HepG2 (cell line): ENCODE data around the gene EPC2. TPM values are rescaled to one million over a fixed set of nuclear protein-coding genes. Genes with fewer than 3 reads are reported as not detected.

Experiments
- CREB1 ChIP-seq, 2 experiments: fragments of 450-650 bp in 1 of 2; IDR thresholded peaks; 2 replicates each; pipeline ENCODE4 v1.6.1; 2016 to 2017; ENCODE audit warnings: control low read depth in 1 of 2, mild to moderate bottlenecking in 1 of 2, missing compliant biosample characterization in 1 of 2, missing genetic modification characterization in 1 of 2
- FOXM1 ChIP-seq: sonication (generic); formaldehyde crosslinking; IDR thresholded peaks from 2 replicates; pipeline ENCODE4 v1.5.0; 2020; ENCODE audit warnings: missing genetic modification reagents
- RBM22 ChIP-seq: fragments of 200-400 bp; formaldehyde crosslinking; optimal IDR thresholded peaks from 2 replicates; pipeline ENCODE3; 2017; ENCODE audit warnings: mild to moderate bottlenecking, low read length, moderate library complexity
- REPIN1 ChIP-seq: sonication (generic); formaldehyde crosslinking; IDR thresholded peaks from 2 replicates; pipeline ENCODE4 v1.8.0; 2022; ENCODE audit warnings: missing genetic modification reagents, low read depth, mild to moderate bottlenecking, borderline replicate concordance
- SIX4 ChIP-seq: sonication (generic); formaldehyde crosslinking; IDR thresholded peaks from 2 replicates; pipeline ENCODE4 v1.4.0; 2020; ENCODE audit warnings: missing genetic modification reagents
- SP4 ChIP-seq: sonication (generic); formaldehyde crosslinking; IDR thresholded peaks from 2 replicates; pipeline ENCODE4 v1.8.1; 2023; ENCODE audit warnings: mild to moderate bottlenecking, missing genetic modification reagents
- THYN1 ChIP-seq: sonication (generic); formaldehyde crosslinking; IDR thresholded peaks from 2 replicates; pipeline ENCODE4 v1.8.1; 2023; ENCODE audit warnings: low read depth, mild to moderate bottlenecking, moderate library complexity, missing genetic modification reagents, borderline replicate concordance
- ZNF550 ChIP-seq: sonication (generic); formaldehyde crosslinking; IDR thresholded peaks from 2 replicates; pipeline ENCODE4 v1.4.0; 2020; ENCODE audit warnings: mild to moderate bottlenecking, missing genetic modification reagents, borderline replicate concordance
- polyA plus RNA-seq, 8 experiments: library from polyadenylated mRNA; depleted of rRNA in 3 of 8; stranded (reverse) in 7 of 8; unstranded in 1 of 8; fragments of >200 nt; fragmentation: Illumina TruSeq in 4 of 8; extraction: Trizol in 4 of 8; gene quantifications; 2 replicates each; pipeline versions ENCODE4 v1.2.1 to v1.2.3, GENCODE V29; 2011 to 2016; ENCODE audit warnings: low read depth in 4 of 8, missing spikeins in 1 of 8, mixed read lengths in 1 of 8; ENCODE audit not compliant: insufficient read depth in 1 of 8
- total RNA-seq, 5 experiments: library from RNA; depleted of rRNA; stranded (reverse); fragments of >200 nt; fragmentation: Illumina TruSeq; extraction: Trizol; gene quantifications; 2 replicates each; pipeline ENCODE4 v1.2.3, GENCODE V29; 2016; ENCODE audit warnings: low read depth in 1 of 5
- TF ChIP-seq, protein P1 (sequence below): fragments of 450-650 bp; IDR thresholded peaks from 2 replicates; pipeline ENCODE4 v1.6.1; 2017; ENCODE audit warnings: mild to moderate bottlenecking
- TF ChIP-seq, protein P2 (sequence below): IDR thresholded peaks from 2 replicates; pipeline ENCODE4 v1.6.1; 2012; ENCODE audit warnings: low read length, improper control_type of control experiment
- TF ChIP-seq, protein P3 (sequence below), 2 experiments: sonication (generic) in 1 of 2; formaldehyde crosslinking in 1 of 2; IDR thresholded peaks; 2 replicates each; pipeline versions ENCODE4 v1.4.0 to v1.6.1; 2018 to 2020; ENCODE audit warnings: missing genetic modification reagents in 2 of 2, borderline replicate concordance in 1 of 2, low read depth in 1 of 2, mild to moderate bottlenecking in 1 of 2, missing biosample characterization in 1 of 2
- TF ChIP-seq, protein P4 (sequence below): IDR thresholded peaks from 2 replicates; pipeline ENCODE4 v1.6.1; 2016; ENCODE audit warnings: low read depth, missing genetic modification reagents, missing compliant biosample characterization

Gene EPC2
- total and polyA plus RNA-seq, 2 of the 13 experiments (the other 11 are each of a cell fraction or from before 2014, with no cell fraction given), result 20.5 to 22.0 TPM

DNA sequence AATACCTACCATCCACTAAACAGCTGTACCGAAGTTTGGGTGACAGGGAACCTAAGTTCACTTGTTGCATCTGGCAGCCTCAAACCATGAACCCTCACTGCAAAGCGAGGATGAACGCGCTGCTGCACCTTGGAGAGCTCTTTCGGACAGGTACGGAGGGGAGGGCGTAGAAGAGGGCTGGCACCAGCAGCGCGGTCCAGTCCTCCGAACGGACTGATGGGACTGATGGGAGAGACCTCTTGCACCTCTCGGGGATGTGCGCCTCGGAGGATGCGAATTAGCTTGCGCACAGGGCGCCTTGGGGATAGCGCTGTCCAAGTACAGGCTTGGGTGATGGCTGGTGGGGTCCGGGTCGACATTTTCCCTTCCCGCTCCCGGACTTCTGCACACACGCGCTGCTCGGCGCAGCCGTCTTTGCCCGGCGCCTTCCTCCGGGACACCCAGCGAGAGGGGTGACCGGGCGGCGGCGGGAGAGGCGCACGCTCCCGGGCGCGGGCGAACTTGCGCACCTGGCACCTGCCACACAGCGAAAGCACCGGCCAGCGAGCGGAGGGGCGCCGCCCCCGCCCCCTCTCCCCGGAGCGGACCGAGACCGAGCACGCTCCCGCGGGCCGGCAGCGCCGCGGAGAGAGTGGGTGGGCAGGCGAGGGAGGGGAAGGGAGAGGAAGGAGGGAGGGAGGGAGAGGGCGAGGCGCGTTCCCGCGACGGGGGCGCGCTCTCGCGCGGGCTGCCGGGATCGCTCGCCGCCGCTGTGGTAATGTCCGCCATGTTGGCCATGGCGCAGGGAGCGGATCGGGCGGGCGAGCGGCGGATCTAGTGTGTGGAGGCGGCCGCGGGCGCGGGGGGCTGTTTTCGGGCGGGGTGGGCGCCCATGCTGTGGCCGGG lies at the start of gene EPC2 (continued):
- TF ChIP-seq RBM22 (no peak), ZNF550 (CRISPR knock-in tag) (peak; percentile 35; the same call in 1 of the 2 replicates), CREB1 (IDR thresholded peaks at IDR 0.05) (no peak), CREB1 (CRISPR knock-in tag; IDR thresholded peaks at IDR 0.05) (no peak), SIX4 (no peak), FOXM1 (0 out of 2 replicates have a peak, but pooled peaks have one; percentile 67), REPIN1 (CRISPR knock-in tag) (peak; percentile 6; the same call in 1 of the 2 replicates), THYN1 (CRISPR knock-in tag) (no peak), SP4 (peak; percentile 75)
- TF ChIP-seq, protein P1, sequence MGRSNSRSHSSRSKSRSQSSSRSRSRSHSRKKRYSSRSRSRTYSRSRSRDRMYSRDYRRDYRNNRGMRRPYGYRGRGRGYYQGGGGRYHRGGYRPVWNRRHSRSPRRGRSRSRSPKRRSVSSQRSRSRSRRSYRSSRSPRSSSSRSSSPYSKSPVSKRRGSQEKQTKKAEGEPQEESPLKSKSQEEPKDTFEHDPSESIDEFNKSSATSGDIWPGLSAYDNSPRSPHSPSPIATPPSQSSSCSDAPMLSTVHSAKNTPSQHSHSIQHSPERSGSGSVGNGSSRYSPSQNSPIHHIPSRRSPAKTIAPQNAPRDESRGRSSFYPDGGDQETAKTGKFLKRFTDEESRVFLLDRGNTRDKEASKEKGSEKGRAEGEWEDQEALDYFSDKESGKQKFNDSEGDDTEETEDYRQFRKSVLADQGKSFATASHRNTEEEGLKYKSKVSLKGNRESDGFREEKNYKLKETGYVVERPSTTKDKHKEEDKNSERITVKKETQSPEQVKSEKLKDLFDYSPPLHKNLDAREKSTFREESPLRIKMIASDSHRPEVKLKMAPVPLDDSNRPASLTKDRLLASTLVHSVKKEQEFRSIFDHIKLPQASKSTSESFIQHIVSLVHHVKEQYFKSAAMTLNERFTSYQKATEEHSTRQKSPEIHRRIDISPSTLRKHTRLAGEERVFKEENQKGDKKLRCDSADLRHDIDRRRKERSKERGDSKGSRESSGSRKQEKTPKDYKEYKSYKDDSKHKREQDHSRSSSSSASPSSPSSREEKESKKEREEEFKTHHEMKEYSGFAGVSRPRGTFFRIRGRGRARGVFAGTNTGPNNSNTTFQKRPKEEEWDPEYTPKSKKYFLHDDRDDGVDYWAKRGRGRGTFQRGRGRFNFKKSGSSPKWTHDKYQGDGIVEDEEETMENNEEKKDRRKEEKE, result no peak
- TF ChIP-seq, protein P2, sequence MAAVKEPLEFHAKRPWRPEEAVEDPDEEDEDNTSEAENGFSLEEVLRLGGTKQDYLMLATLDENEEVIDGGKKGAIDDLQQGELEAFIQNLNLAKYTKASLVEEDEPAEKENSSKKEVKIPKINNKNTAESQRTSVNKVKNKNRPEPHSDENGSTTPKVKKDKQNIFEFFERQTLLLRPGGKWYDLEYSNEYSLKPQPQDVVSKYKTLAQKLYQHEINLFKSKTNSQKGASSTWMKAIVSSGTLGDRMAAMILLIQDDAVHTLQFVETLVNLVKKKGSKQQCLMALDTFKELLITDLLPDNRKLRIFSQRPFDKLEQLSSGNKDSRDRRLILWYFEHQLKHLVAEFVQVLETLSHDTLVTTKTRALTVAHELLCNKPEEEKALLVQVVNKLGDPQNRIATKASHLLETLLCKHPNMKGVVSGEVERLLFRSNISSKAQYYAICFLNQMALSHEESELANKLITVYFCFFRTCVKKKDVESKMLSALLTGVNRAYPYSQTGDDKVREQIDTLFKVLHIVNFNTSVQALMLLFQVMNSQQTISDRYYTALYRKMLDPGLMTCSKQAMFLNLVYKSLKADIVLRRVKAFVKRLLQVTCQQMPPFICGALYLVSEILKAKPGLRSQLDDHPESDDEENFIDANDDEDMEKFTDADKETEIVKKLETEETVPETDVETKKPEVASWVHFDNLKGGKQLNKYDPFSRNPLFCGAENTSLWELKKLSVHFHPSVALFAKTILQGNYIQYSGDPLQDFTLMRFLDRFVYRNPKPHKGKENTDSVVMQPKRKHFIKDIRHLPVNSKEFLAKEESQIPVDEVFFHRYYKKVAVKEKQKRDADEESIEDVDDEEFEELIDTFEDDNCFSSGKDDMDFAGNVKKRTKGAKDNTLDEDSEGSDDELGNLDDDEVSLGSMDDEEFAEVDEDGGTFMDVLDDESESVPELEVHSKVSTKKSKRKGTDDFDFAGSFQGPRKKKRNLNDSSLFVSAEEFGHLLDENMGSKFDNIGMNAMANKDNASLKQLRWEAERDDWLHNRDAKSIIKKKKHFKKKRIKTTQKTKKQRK, result no peak
- TF ChIP-seq, protein P3, sequence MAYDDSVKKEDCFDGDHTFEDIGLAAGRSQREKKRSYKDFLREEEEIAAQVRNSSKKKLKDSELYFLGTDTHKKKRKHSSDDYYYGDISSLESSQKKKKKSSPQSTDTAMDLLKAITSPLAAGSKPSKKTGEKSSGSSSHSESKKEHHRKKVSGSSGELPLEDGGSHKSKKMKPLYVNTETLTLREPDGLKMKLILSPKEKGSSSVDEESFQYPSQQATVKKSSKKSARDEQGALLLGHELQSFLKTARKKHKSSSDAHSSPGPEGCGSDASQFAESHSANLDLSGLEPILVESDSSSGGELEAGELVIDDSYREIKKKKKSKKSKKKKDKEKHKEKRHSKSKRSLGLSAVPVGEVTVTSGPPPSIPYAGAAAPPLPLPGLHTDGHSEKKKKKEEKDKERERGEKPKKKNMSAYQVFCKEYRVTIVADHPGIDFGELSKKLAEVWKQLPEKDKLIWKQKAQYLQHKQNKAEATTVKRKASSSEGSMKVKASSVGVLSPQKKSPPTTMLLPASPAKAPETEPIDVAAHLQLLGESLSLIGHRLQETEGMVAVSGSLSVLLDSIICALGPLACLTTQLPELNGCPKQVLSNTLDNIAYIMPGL (CRISPR knock-in tag; IDR thresholded peaks at IDR 0.05; ENCODE audit: borderline replicate concordance in 1 of 2, low read depth in 1 of 2), result peak in 1 of 2 experiments; percentile 69; a peak in 2 of 4 replicates
- TF ChIP-seq, protein P4, sequence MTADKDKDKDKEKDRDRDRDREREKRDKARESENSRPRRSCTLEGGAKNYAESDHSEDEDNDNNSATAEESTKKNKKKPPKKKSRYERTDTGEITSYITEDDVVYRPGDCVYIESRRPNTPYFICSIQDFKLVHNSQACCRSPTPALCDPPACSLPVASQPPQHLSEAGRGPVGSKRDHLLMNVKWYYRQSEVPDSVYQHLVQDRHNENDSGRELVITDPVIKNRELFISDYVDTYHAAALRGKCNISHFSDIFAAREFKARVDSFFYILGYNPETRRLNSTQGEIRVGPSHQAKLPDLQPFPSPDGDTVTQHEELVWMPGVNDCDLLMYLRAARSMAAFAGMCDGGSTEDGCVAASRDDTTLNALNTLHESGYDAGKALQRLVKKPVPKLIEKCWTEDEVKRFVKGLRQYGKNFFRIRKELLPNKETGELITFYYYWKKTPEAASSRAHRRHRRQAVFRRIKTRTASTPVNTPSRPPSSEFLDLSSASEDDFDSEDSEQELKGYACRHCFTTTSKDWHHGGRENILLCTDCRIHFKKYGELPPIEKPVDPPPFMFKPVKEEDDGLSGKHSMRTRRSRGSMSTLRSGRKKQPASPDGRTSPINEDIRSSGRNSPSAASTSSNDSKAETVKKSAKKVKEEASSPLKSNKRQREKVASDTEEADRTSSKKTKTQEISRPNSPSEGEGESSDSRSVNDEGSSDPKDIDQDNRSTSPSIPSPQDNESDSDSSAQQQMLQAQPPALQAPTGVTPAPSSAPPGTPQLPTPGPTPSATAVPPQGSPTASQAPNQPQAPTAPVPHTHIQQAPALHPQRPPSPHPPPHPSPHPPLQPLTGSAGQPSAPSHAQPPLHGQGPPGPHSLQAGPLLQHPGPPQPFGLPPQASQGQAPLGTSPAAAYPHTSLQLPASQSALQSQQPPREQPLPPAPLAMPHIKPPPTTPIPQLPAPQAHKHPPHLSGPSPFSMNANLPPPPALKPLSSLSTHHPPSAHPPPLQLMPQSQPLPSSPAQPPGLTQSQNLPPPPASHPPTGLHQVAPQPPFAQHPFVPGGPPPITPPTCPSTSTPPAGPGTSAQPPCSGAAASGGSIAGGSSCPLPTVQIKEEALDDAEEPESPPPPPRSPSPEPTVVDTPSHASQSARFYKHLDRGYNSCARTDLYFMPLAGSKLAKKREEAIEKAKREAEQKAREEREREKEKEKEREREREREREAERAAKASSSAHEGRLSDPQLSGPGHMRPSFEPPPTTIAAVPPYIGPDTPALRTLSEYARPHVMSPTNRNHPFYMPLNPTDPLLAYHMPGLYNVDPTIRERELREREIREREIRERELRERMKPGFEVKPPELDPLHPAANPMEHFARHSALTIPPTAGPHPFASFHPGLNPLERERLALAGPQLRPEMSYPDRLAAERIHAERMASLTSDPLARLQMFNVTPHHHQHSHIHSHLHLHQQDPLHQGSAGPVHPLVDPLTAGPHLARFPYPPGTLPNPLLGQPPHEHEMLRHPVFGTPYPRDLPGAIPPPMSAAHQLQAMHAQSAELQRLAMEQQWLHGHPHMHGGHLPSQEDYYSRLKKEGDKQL (CRISPR knock-in tag), result no peak
